NAMALWA (cell line): ENCODE results near the gene KLHL21.
"Not testable (repeated sequence)": the region's sequence is repeated elsewhere in the genome, so short reads cannot be mapped to it uniquely, and the experiment has no call there.

ENCODE experiments used
- DNase-seq: peaks from one replicate; pipeline ENCODE4 v3.0.0-alpha.2; 2015; ENCODE audit warnings: low spot score

KLHL21 gene

GRCh38 chr1:6600410-6601048, 2.1 kb downstream of the KLHL21 start:
- DNase-seq, result no peak

GRCh38 chr1:6599991-6600390, 2.7 kb downstream of the KLHL21 start:
- DNase-seq, result not testable (repeated sequence)

DNA sequence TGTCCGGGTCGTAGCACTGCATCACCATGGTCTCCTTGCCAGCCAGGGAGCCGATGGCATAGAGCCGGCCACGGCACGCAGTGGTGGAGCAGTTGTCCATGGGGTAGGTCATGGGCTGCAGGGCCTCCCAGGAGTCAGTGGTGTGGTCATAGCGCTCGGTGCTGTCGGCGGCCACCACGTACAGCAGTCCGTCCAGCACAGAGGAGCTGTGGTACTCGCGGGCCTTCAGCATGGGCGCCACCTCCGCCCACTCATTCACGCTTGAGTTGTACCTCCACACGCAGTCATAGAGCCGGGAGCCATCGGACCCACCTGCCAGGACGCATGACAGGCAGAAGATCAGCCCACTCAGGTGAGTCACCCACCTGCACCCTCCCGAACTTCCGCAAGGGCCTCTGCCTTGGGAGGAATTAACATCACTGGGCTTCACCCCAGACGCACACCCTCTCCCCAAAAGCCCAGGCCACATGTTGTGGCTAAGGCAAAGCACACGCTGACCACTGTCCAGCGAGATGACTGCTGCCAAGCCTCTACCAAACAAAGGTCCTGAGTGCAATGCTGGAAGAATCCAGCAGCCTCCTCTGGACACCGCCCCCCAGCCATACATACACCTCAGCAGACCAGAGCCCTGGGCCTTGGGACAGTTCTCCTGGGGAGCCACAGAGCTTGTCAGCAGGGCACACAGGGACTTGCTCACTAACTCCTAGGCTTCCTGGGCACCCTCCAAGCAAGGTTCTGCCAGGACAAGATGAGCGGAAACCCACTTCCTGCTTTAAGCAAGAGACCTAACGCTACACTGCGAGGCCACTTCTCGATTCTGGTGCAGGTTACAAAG, 3.3 kb downstream of the KLHL21 start:
- DNase-seq, result peak; percentile 48

- DNase-seq, result no peak
These were observed 4.9 kb downstream of the KLHL21 start for GRCh38 chr1:6597777-6598131.

- DNase-seq, result no peak
These were observed 5.5 kb downstream of the KLHL21 start for GRCh38 chr1:6596886-6597776.

- no peak for DNase-seq
These were observed 6.3 kb downstream of the KLHL21 start for GRCh38 chr1:6596351-6596750.

DNA sequence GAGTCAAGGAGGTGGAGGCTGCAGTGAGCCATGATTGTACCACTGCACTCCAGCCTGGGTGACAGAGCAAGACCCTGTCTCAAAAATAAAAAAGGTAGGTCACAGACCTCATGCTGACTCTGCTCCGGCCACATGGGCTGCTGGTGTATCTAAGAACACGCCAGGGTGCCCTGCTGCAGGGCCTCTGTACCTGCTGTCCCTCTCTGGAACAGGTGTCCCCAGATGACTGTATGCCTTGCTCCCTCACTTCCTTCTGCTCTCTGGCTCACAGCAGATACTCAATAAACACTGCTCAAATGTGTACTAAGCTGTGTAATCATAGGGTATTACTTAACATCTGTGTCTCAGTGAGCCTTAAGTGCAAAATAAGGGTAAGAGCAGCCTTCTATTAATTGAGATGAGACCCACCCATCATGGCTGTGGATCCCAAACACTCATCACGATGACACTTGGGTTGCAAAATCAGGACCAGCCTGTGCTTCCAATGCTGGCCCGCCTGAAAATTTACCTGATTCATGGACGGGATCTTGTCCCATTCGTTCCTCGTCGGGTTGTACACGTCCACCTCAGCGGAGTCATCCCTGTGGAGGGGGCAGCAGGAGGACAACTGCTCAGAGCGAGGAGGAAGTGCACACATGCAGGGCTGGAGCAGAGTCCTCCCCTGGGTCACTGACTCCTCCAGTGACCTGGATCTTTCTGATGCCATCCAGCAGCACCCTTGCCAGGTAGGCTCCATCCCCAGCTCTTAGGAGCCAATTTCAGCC, 7.5 kb downstream of the KLHL21 start:
- no peak for DNase-seq

DNA sequence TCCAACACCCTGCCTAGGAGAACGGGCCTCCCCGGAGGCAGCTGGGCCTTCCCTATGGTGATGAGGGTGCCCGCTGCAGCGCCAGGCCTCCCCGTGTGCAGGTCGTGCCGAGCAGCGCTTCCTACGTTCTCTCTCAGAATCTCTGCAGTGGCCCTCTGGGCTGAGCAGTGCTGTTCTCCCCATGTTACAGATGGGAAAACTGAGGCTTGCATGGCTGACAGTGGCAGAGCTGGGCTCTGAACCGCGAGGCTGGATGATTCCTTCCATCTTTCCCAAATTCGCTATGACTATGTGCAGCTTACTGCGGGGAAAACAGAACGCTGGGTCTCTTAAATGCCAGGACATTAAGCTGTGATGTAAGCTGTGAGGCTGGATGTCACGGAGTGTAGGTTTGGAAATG, 8.9 kb downstream of the KLHL21 start:
- no peak for DNase-seq

DNA sequence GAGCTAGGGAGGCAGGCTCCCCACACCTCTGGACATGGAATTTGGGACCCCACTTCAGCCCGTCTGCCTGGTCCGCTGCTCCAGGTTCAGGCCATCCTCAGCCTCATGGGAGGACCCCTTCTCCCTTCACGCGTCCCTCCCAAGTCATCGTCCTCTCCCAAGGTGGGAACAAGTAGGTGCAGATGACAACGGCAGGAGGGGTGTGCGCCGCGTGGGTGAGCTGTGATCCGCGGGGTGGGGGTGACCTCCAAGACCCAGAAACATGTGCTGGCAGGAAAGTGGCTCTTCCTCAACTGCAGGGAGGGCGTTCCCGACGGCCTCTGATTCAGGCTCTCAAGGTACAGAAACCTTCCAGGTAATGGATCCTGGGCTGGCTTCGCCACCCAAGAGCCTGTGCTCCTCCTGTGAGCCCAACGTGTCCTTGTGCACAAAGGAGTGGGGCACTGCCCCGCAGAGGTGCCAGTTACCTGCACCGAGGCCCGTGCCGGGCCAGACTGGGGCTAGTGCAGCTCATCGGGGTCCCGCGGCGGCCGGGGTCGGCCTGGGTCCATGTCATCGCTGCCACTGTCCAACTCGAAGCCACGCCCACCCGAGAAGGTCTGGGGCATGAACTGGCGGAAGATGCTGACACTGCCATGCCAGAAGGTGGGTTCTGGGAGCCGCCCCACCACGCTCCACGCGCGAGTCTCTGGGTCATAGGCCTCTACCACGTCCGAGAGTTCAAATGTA, 9.6 kb downstream of the KLHL21 start:
- DNase-seq, result no peak

- no peak for DNase-seq
These were observed 10.2 kb downstream of the KLHL21 start for GRCh38 chr1:6592441-6592840.

DNA sequence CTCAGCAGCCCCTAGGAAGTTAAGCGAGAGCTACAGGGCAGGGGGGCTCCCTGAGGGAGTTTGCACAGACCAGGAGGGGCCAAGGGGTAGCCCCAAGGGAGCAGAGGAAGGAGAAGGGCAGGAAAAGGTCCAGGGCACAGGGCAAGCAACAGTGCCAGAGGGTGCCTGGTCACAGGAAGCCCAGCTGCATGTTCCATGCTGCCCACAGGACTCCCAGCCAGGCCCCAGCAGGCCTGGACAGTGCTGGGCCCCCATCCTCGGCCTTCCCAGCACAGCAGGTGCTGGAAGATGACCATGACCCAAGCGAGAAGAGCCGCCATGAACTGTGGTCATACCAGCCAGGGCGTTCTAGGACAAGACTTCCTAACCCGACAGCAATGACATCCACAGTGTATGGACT, 11.0 kb downstream of the KLHL21 start:
- no peak for DNase-seq

- DNase-seq, result no peak
These were observed 11.4 kb downstream of the KLHL21 start for GRCh38 chr1:6591222-6591621.

DNA sequence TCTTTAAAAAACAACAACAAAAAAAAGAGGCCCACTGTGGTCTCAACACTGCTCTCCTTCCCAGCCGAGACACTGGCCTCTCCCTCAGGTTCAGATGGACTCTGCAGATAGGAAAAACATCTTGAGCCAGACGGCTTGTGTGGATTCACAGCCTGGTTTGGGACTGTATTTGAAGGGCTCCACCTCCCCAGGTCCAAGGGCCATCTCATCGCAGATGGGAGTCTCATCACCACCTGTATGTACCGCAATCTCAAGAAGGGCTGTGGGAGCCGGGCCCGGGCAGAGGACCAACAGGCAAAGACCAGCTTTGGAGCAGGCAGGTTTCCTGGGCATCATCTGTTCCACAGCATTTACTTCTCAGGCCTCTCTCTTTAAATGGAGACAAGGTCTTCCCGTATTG, 12.6 kb downstream of the KLHL21 start:
- DNase-seq, result no peak

DNA sequence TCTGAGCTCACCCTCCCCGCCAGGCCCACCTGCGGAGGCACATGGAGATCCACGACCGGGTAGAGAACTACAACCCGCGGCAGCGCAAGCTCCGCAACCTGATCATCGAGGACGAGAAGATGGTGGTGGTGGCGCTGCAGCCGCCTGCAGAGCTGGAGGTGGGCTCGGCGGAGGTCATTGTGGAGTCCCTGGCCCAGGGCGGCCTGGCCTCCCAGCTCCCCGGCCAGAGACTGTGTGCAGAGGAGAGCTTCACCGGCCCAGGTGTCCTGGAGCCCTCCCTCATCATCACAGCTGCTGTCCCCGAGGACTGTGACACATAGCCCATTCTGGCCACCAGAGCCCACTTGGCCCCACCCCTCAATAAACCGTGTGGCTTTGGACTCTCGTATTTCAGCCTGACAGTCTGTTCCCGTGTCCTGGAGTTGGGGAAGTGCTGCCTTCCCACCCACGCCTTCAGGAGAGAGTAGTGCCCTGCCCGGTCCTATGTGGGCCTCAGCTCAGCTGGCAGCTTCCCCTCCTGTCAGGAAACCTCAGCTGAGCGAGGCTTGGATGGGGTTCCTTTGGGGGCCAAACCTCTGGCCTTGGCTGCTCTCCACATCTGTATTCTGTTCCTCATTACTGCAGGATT, 13.7 kb downstream of the KLHL21 start:
- DNase-seq, result no peak

DNA sequence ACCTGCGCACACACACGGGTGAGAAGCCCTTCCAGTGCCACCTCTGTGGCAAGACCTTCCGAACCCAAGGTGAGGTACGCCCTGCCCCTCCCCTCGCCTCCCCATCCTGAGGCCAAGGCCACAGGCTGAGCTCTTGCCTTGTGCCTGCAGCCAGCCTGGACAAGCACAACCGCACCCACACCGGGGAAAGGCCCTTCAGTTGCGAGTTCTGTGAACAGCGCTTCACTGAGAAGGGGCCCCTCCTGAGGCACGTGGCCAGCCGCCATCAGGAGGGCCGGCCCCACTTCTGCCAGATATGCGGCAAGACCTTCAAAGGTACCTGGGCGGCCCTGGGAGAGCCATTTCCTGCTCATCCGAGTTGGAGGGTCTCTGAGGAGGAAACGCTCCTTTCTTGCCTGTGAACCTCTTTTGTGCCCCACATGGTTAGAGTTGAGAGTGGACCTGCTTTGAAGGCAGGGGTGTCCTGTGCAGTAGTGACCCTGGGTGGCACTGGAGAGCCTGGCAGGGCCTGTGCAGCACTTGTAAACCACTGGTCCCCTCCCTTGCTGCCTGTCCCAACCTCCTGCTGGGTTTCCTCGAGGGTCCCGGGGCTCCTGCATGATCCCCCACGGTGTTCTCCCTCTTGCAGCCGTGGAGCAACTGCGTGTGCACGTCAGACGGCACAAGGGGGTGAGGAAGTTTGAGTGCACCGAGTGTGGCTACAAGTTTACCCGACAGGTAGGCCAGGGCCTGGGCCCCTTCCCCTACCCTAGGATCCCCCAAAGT, 14.4 kb downstream of the KLHL21 start:
- DNase-seq, result no peak

DNA sequence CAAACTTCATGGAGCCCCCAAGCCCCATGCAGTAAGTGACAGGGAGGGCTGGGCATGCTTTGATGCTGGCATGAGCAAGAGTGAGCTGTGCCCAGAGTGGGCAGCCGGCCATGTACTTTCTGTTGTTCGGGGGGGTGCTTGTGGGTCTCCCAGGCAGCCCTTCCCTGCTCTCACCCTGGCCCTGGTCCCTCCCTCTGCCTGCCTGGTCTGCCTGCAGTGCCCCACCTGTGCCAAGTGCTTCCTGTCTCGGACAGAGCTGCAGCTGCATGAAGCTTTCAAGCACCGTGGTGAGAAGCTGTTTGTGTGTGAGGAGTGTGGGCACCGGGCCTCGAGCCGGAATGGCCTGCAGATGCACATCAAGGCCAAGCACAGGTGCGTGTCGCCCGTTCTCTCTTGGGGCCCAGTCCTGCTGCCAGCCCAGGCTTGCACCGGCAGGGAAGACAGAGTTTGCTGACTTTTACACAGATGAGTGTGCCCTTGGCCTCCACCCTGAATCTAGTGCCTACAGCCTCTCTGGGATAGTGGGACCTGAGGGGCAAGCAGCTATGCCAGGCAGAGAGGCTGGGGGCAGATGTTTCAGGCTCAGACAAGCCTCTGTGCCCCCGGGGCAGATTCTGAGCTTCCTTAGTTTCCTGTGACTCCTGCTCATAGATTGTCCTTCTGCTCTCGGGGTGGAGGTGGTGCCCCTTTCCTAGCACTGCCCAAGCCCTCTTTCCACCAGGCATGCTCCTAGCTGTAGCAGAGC, 15.2 kb downstream of the KLHL21 start:
- DNase-seq, result peak; percentile 82

DNA sequence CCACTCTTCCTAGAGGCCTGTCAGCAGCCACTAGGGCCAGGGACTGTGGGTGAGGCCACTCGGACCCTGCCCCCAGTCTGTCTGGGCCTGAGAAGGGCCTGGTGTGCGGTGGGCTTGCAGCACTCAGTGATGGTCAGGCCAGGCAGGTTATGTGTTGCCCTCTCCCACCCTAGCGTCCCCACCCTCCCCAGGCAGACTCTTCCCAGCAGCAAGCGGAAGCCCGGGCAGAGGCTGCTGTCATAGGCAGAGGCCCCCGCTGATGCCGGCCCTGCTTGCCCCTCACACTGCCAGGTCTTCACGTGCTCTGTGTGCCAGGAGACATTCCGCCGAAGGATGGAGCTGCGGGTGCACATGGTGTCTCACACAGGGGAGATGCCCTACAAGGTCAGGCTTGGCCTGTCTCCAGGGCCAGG, 16.3 kb downstream of the KLHL21 start:
- DNase-seq, result no peak

DNA sequence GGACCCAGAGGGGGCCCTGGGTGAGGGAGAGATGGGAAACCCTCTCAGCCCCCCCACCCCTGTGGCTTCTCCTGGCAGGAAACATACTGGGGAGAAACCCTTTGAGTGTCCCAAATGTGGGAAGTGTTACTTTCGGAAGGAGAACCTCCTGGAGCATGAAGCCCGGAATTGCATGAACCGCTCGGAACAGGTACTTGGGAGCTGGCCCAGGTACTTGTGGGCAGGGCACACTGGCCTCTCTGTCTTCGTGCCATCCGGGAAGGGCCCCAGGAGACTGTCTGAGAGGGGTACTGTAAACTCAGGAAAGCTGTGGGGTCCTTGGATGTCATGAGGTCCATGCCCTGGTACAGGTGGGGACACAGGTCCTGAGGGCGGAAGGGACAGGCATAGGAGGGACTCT, 16.8 kb downstream of the KLHL21 start:
- DNase-seq, result no peak

- no peak for DNase-seq
These were observed 17.5 kb downstream of the KLHL21 start for GRCh38 chr1:6585081-6585722.
